GM12878 (cell line): ENCODE measurements around the gene SLC6A16. TPM values are rescaled to one million over a fixed set of nuclear protein-coding genes. Genes with fewer than 3 reads are reported as not detected.

Experiments used
- ATAC-seq: fragments of 200-7000 bp; cut with Tn5 transposase; 3 replicates; pipeline ENCODE4 v1.9.1; 2020; ENCODE audit warnings: mild to moderate bottlenecking, moderate library complexity
- BruUV-seq: library from RNA; stranded (reverse); fragments of 400-500 nt; replicated peaks from 2 replicates; lab custom pipeline; 2021; lab: Mats Ljungman, UMichigan
- CTCF ChIA-PET: fragments of 300-600 bp; sonication (Branson Sonifier 250); formaldehyde crosslinking; extraction: SDS; loops from one replicate; lab custom pipeline; 2021; ENCODE audit warnings: inconsistent platforms; lab: Yijun Ruan, JAX
- POLR2A ChIA-PET: fragments of 350-600 bp; formaldehyde crosslinking; extraction: SDS; loops from one replicate; lab custom pipeline; 2021; ENCODE audit warnings: inconsistent platforms; lab: Charles Lee
- RAD21 ChIA-PET: fragments of 300-600 bp; sonication (Branson Sonifier 250); formaldehyde crosslinking; loops from one replicate; lab custom pipeline; 2023; ENCODE audit warnings: antibody characterized with exemption; ENCODE audit not compliant: unreplicated experiment; lab: Charles Lee
- SMC1A ChIA-PET: fragments of 300-600 bp; sonication (Branson Sonifier 250); formaldehyde crosslinking; loops from one replicate; lab custom pipeline; 2023; ENCODE audit not compliant: unreplicated experiment, uncharacterized antibody; lab: Charles Lee
- DNase-seq: peaks from one replicate; pipeline ENCODE4 v3.0.0-alpha.2; 2011; ENCODE audit warnings: low read depth, low spot score
- FAIRE-seq: peaks from 3 replicates; lab custom pipeline; 2011; peaks lifted over from hg19 to GRCh38; lab: Jason Lieb, UNC
- H2AFZ ChIP-seq: 2 replicates; pipeline ENCODE4 v1.6.0; 2011; ENCODE audit warnings: low read depth, low read length, control low read depth; ENCODE audit not compliant: control insufficient read depth
- H3K27ac ChIP-seq: 2 replicates; pipeline ENCODE4 v1.5.1; 2011; ENCODE audit warnings: control low read depth; ENCODE audit not compliant: control insufficient read depth, insufficient read depth
- H3K27me3 ChIP-seq, 2 experiments: replicated peaks in 1 of 2; 2 replicates each; pipeline versions ENCODE4 v1.6.0 to v1.6.1; 2011; ENCODE audit warnings: low read length in 1 of 2; ENCODE audit not compliant: control insufficient read depth in 2 of 2, insufficient read depth in 2 of 2
- H3K36me3 ChIP-seq, 2 experiments: 2 replicates each; pipeline ENCODE4 v1.5.1; 2011; ENCODE audit warnings: low read length in 1 of 2; ENCODE audit not compliant: control insufficient read depth in 2 of 2, insufficient read depth in 2 of 2
- H3K4me1 ChIP-seq: 2 replicates; pipeline ENCODE4 v1.6.1; 2011; ENCODE audit warnings: mild to moderate bottlenecking, low read length, moderate library complexity, mixed read lengths; ENCODE audit not compliant: control insufficient read depth, insufficient read depth
- H3K4me2 ChIP-seq: 2 replicates; pipeline ENCODE4 v1.6.0; 2011; ENCODE audit warnings: control low read depth; ENCODE audit not compliant: control insufficient read depth, insufficient read depth
- H3K4me3 ChIP-seq: fragments of 200-600 bp; sonication (generic); 2 replicates; pipeline ENCODE4 v1.5.1; 2016
- H3K79me2 ChIP-seq: 2 replicates; pipeline ENCODE4 v1.6.0; 2011; ENCODE audit warnings: low read length; ENCODE audit not compliant: control insufficient read depth, insufficient read depth
- H3K9ac ChIP-seq: 2 replicates; pipeline ENCODE4 v1.8.0; 2011; ENCODE audit warnings: low read length, control low read depth, mixed read lengths; ENCODE audit not compliant: control insufficient read depth, insufficient read depth
- H3K9me3 ChIP-seq: replicated peaks from 3 replicates; pipeline ENCODE4 v1.5.1; 2011; ENCODE audit warnings: mild to moderate bottlenecking, low read length; ENCODE audit not compliant: control insufficient read depth, insufficient read depth
- H4K20me1 ChIP-seq: 2 replicates; pipeline ENCODE4 v1.6.0; 2011; ENCODE audit not compliant: control insufficient read depth, insufficient read depth
- BCL3 ChIP-seq: IDR thresholded peaks from 2 replicates; pipeline ENCODE4 v1.6.1; 2011; ENCODE audit warnings: borderline replicate concordance, low read depth, mild to moderate bottlenecking, moderate library complexity, low read length; ENCODE audit not compliant: insufficient read depth, poor library complexity, severe bottlenecking
- BHLHE40 ChIP-seq, 2 experiments: fragments of 450-650 bp in 1 of 2; IDR thresholded peaks; 2 replicates each; pipeline ENCODE4 v1.6.1; 2011 to 2017; ENCODE audit warnings: low read depth in 2 of 2, borderline replicate concordance in 1 of 2, improper control_type of control experiment in 1 of 2, low read length in 1 of 2, mild to moderate bottlenecking in 1 of 2
- CBX3 ChIP-seq: fragments of 200-600 bp; sonication (generic); IDR thresholded peaks from 2 replicates; pipeline ENCODE4 v1.6.1; 2016; ENCODE audit warnings: low read depth, borderline replicate concordance
- CHD2 ChIP-seq: IDR thresholded peaks from 2 replicates; pipeline ENCODE4 v1.6.1; 2011; ENCODE audit warnings: low read depth, low read length, improper control_type of control experiment, borderline replicate concordance
- CTCF ChIP-seq, 3 experiments: IDR thresholded peaks in 2 of 3; conservative IDR thresholded peaks in 1 of 3; 2 replicates each; pipeline ENCODE4 v1.5.1; 2011; ENCODE audit warnings: low read depth in 3 of 3, low read length in 3 of 3, mild to moderate bottlenecking in 3 of 3, control low read depth in 2 of 3, moderate library complexity in 2 of 3, inconsistent platforms in 1 of 3, mixed read lengths in 1 of 3; ENCODE audit not compliant: control insufficient read depth in 2 of 3, insufficient read depth in 1 of 3; ENCODE audit errors: extremely low read depth in 1 of 3
- DPF2 ChIP-seq: fragments of 450-650 bp; IDR thresholded peaks from 2 replicates; pipeline ENCODE4 v1.6.1; 2017; ENCODE audit warnings: mild to moderate bottlenecking
- EGR1 ChIP-seq, 2 experiments: IDR thresholded peaks; 1 replicate in 1 of 2; 2 replicates in 1 of 2; pipeline ENCODE4 v1.6.1; 2011 to 2012; ENCODE audit warnings: low read depth in 2 of 2, low read length in 2 of 2, borderline replicate concordance in 1 of 2, mild to moderate bottlenecking in 1 of 2, moderate library complexity in 1 of 2
- HCFC1 ChIP-seq: fragments of 150-350 bp; IDR thresholded peaks from 2 replicates; pipeline ENCODE4 v1.6.1; 2014; ENCODE audit warnings: low read length
- IRF5 ChIP-seq: fragments of 450-650 bp; IDR thresholded peaks from 2 replicates; pipeline ENCODE4 v1.6.1; 2017; ENCODE audit warnings: borderline replicate concordance
- KLF5 ChIP-seq: fragments of 450-650 bp; IDR thresholded peaks from 2 replicates; pipeline ENCODE4 v1.6.1; 2014; ENCODE audit warnings: mild to moderate bottlenecking; ENCODE audit not compliant: partially characterized antibody
- MEF2B ChIP-seq: fragments of 450-650 bp; IDR thresholded peaks from 2 replicates; pipeline ENCODE4 v1.6.1; 2018; ENCODE audit warnings: mild to moderate bottlenecking, moderate library complexity; ENCODE audit not compliant: partially characterized antibody, poor library complexity, severe bottlenecking
- MLLT1 ChIP-seq: fragments of 450-650 bp; IDR thresholded peaks from 2 replicates; pipeline ENCODE4 v1.6.1; 2016; ENCODE audit warnings: mild to moderate bottlenecking
- NR2F1 ChIP-seq: fragments of 450-650 bp; conservative IDR thresholded peaks from 2 replicates; pipeline ENCODE4 v1.6.1; 2017; ENCODE audit warnings: mild to moderate bottlenecking
- NRF1 ChIP-seq: conservative IDR thresholded peaks from 2 replicates; pipeline ENCODE4 v1.6.1; 2011; ENCODE audit warnings: mild to moderate bottlenecking, low read depth, low read length, improper control_type of control experiment
- RFX5 ChIP-seq: IDR thresholded peaks from 2 replicates; pipeline ENCODE4 v1.6.1; 2011; ENCODE audit warnings: low read depth, low read length, improper control_type of control experiment
- SMARCA5 ChIP-seq: fragments of 450-650 bp; IDR thresholded peaks from 2 replicates; pipeline ENCODE4 v1.6.1; 2017; ENCODE audit warnings: mild to moderate bottlenecking
- SMC3 ChIP-seq: IDR thresholded peaks from 2 replicates; pipeline ENCODE4 v1.6.1; 2011; ENCODE audit warnings: low read length, improper control_type of control experiment, borderline replicate concordance
- YBX1 ChIP-seq: fragments of 450-650 bp; IDR thresholded peaks from 2 replicates; pipeline ENCODE4 v1.6.1; 2016; ENCODE audit warnings: antibody characterized with exemption
- ZSCAN29 ChIP-seq: fragments of 450-650 bp; IDR thresholded peaks from 2 replicates; pipeline ENCODE4 v1.6.1; 2017; ENCODE audit warnings: mild to moderate bottlenecking, moderate library complexity
- WGBS: methylation state at CpG from one replicate; pipeline ENCODE4 v1.1.6; 2016; ENCODE audit warnings: low lambda C conversion rate; ENCODE audit not compliant: insufficient replicate concordance, insufficient coverage; ENCODE audit errors: missing lambda C conversion rate; 5-methylcytosine and 5-hydroxymethylcytosine counted together
- in situ Hi-C: fragments of 300-500 bp; cut with MboI; formaldehyde crosslinking; loops from 9 replicates; pipeline ENCODE4 v1.14.3; 2018; ENCODE audit warnings: mixed read lengths
- intact Hi-C: fragments of 100-400 bp; cut with micrococcal nuclease; formaldehyde crosslinking; loops from one replicate; pipeline ENCODE4 v1.14.2; 2022; ENCODE audit not compliant: unreplicated experiment
- polyA plus RNA-seq, 11 experiments: library from polyadenylated mRNA; depleted of rRNA in 4 of 11; unstranded in 6 of 11; stranded (reverse) in 5 of 11; fragments of >200 nt; fragmentation: Nextera tagmentation in 4 of 11; fragmentation: Illumina TruSeq in 1 of 11; extraction: Ambion mirVana in 4 of 11; extraction: Trizol in 1 of 11; gene quantifications; 1 replicate in 1 of 11; 2 replicates in 10 of 11; pipeline versions ENCODE4 v1.2.1 to v1.2.3, GENCODE V29; 2011 to 2016; ENCODE audit warnings: inconsistent platforms in 2 of 11, missing spikeins in 2 of 11, low read depth in 1 of 11
- total RNA-seq, 4 experiments: library from RNA; depleted of rRNA in 3 of 4; stranded (reverse); fragments of >200 nt in 3 of 4; fragmentation: Illumina TruSeq in 1 of 4; extraction: Trizol in 1 of 4; gene quantifications; 2 replicates each; pipeline versions ENCODE4 v1.2.1 to v1.2.3, GENCODE V29; 2013 to 2021

SLC6A16 gene
- total and polyA plus RNA-seq, 10 of the 15 experiments (the other 5 are each of a cell fraction or from before 2014, with no cell fraction given), result 0.23 to 3.2 (median 0.54) TPM

- intact Hi-C loops (no loop called here), in situ Hi-C loops (no loop called here)
- CTCF ChIA-PET, result interaction anchor here (1.3 kb wide), 1 partner anchor 14 kb away, joined by 5 read pairs; no protein-coding TSS in a partner anchor
- H3K9me3 ChIP-seq, result peaks cover 6% of the 10 kb centered on the region; the same call in 2 of the 3 replicates
- peaks cover 0 to 3% of the 10 kb centered on the region in 2 experiments; a peak in 2 of 4 replicates for H3K27me3 ChIP-seq
- no peak overlapping the region for H3K4me2 ChIP-seq
- no peak overlapping the region for H3K4me3 ChIP-seq
- no peaks in the 10 kb centered on the region for H3K4me1 ChIP-seq
- no peaks in the 10 kb centered on the region for H4K20me1 ChIP-seq
- WGBS, result 57% methylated on average over 10 of the region's 10 CpGs
- H2AFZ ChIP-seq, result no peak overlapping the region
- BruUV-seq, result no TSS peak
- H3K36me3 ChIP-seq, result no peaks in the 10 kb centered on the region
- no peaks in the 10 kb centered on the region for H3K79me2 ChIP-seq
- no peak for ATAC-seq
- POLR2A ChIA-PET, result no interaction called here
- RAD21 ChIA-PET, result no interaction called here
- no peak for FAIRE-seq
- no peak overlapping the region for H3K9ac ChIP-seq
- SMC1A ChIA-PET, result no interaction called here
- no peak overlapping the region for H3K27ac ChIP-seq
- DNase-seq, result no peak
- TF ChIP-seq ZSCAN29 (no peak), NR2F1 (no peak), RFX5 (no peak), DPF2 (no peak), NRF1 (no peak), KLF5 (no peak), SMARCA5 (no peak), IRF5 (no peak), CBX3 (no peak), BHLHE40 (IDR thresholded peaks at IDR 0.05; ENCODE audit: borderline replicate concordance in 1 of 2, low read depth in 2 of 2, low read length in 1 of 2) (no peak), MEF2B (no peak), CTCF (IDR thresholded peaks at IDR 0.05 in 2 of 3, conservative IDR thresholded peaks at IDR 0.05 in 1 of 3; ENCODE audit: control insufficient read depth in 2 of 3, extremely low read depth in 1 of 3, insufficient read depth in 1 of 3, low read depth in 3 of 3, low read length in 3 of 3) (no peak), EGR1 (IDR thresholded peaks at IDR 0.05; ENCODE audit: borderline replicate concordance in 1 of 2, low read depth in 2 of 2, low read length in 2 of 2) (no peak), BCL3 (no peak), MLLT1 (no peak), SMC3 (no peak), CHD2 (no peak), HCFC1 (no peak), YBX1 (no peak)
These were observed 69.3 kb downstream of the SLC6A16 start for GRCh38 chr19:49255674-49256073.
